HCT116 (cell line): ENCODE measurements around the gene CFAP58. TPM values are rescaled to one million over a fixed set of nuclear protein-coding genes. Genes with fewer than 3 reads are reported as not detected.
A peak's percentile ranks its signal among the peaks of the same experiment; 100 is the strongest.

Source experiments
- ATAC-seq: fragments of 200-7000 bp; cut with Tn5 transposase; 2 replicates; pipeline ENCODE4 v1.9.1; 2020; ENCODE audit warnings: mild to moderate bottlenecking, moderate library complexity
- BruUV-seq: library from RNA; stranded (reverse); fragments of 400-500 nt; replicated peaks from 2 replicates; lab custom pipeline; 2021; lab: Mats Ljungman, UMichigan
- CTCF ChIA-PET: fragments of 300-600 bp; sonication (Branson Sonifier 250); formaldehyde crosslinking; loops from one replicate; lab custom pipeline; 2021; ENCODE audit warnings: antibody characterized with exemption; lab: Charles Lee
- POLR2A ChIA-PET: fragments of 300-600, 350-600 bp; sonication (Branson Sonifier 250); formaldehyde crosslinking; loops from one replicate; lab custom pipeline; 2021; ENCODE audit warnings: antibody characterized with exemption; lab: Charles Lee
- RAD21 ChIA-PET, 2 experiments: fragments of 300-600 bp; sonication (Branson Sonifier 250); formaldehyde crosslinking; loops; one replicate each; lab custom pipeline; 2023; ENCODE audit warnings: low total read pairs in 2 of 2; ENCODE audit not compliant: uncharacterized antibody in 2 of 2, unreplicated experiment in 2 of 2, low non-redundant PET in 1 of 2; lab: Charles Lee
- DNase-seq: peaks from one replicate; pipeline ENCODE4 v3.0.0-alpha.2; 2010; ENCODE audit warnings: low read depth, low spot score
- H2AFZ ChIP-seq: fragments of 200-600 bp; shearing (Covaris generic), sonication (generic); 2 replicates; pipeline ENCODE4 v1.6.1; 2017; ENCODE audit warnings: low read depth, mixed run types, mixed read lengths, antibody characterized with exemption, low read length; ENCODE audit not compliant: poor library complexity, severe bottlenecking
- H3K27ac ChIP-seq: 2 replicates; pipeline ENCODE4 v1.5.1; 2012; ENCODE audit warnings: low read depth, low read length
- H3K27me3 ChIP-seq: fragments of 200-600 bp; sonication (generic); 2 replicates; pipeline ENCODE4 v1.6.1; 2016; ENCODE audit warnings: mixed run types, low read length, mixed read lengths; ENCODE audit not compliant: insufficient read depth
- H3K36me3 ChIP-seq, 2 experiments: fragments of 200-500 bp in 1 of 2; fragments of 200-600 bp in 1 of 2; sonication (Bioruptor generic) in 1 of 2; sonication (generic) in 1 of 2; 2 replicates each; pipeline versions ENCODE4 v1.5.1 to v1.6.1; 2014 to 2016; ENCODE audit warnings: low read length in 2 of 2, inconsistent platforms in 1 of 2, mixed read lengths in 1 of 2, mixed run types in 1 of 2; ENCODE audit not compliant: insufficient read depth in 2 of 2, control insufficient read depth in 1 of 2
- H3K4me1 ChIP-seq, 2 experiments: fragments of 200-600 bp in 1 of 2; sonication (generic) in 1 of 2; 2 replicates each; pipeline versions ENCODE4 v1.5.1 to v1.6.1; 2012 to 2017; ENCODE audit warnings: low read length in 2 of 2, inconsistent platforms in 1 of 2, mild to moderate bottlenecking in 1 of 2, mixed read lengths in 1 of 2, mixed run types in 1 of 2, moderate library complexity in 1 of 2; ENCODE audit not compliant: insufficient read depth in 2 of 2, control insufficient read depth in 1 of 2
- H3K4me2 ChIP-seq: fragments of 200-600 bp; sonication (generic); 2 replicates; pipeline ENCODE4 v1.6.1; 2017; ENCODE audit warnings: mixed run types, low read length, mixed read lengths
- H3K4me3 ChIP-seq, 2 experiments: fragments of 200-600 bp in 1 of 2; sonication (generic) in 1 of 2; replicated peaks in 1 of 2; 2 replicates each; pipeline ENCODE4 v1.5.1; 2011 to 2016; ENCODE audit warnings: low read length in 2 of 2, control low read depth in 1 of 2, low read depth in 1 of 2, mild to moderate bottlenecking in 1 of 2, mixed read lengths in 1 of 2, mixed run types in 1 of 2
- H3K79me2 ChIP-seq: fragments of 200-600 bp; sonication (generic); 2 replicates; pipeline ENCODE4 v1.6.1; 2017; ENCODE audit warnings: mild to moderate bottlenecking, mixed run types, low read length, moderate library complexity, mixed read lengths; ENCODE audit not compliant: insufficient read depth
- H3K9ac ChIP-seq: fragments of 200-600 bp; sonication (generic); 2 replicates; pipeline ENCODE4 v1.6.1; 2016; ENCODE audit warnings: low read length, mixed read lengths
- H3K9me2 ChIP-seq: fragments of 200-600 bp; sonication (generic), shearing (Covaris generic); 2 replicates; pipeline ENCODE4 v1.6.1; 2017; ENCODE audit warnings: mixed run types, mild to moderate bottlenecking, moderate library complexity; ENCODE audit not compliant: insufficient read depth
- H3K9me3 ChIP-seq, 2 experiments: fragments of 200-500 bp in 1 of 2; fragments of 200-600 bp in 1 of 2; sonication (Bioruptor generic) in 1 of 2; sonication (generic) in 1 of 2; 2 replicates each; pipeline ENCODE4 v1.6.1; 2014 to 2017; ENCODE audit warnings: low read length in 2 of 2, mixed read lengths in 2 of 2, inconsistent platforms in 1 of 2, low read depth in 1 of 2, mild to moderate bottlenecking in 1 of 2, mixed run types in 1 of 2, moderate library complexity in 1 of 2; ENCODE audit not compliant: control insufficient read depth in 1 of 2, insufficient read depth in 1 of 2
- H4K20me1 ChIP-seq: fragments of 200-600 bp; sonication (generic), shearing (Covaris generic); 2 replicates; pipeline ENCODE4 v1.6.1; 2017; ENCODE audit warnings: mixed run types, mild to moderate bottlenecking, moderate library complexity; ENCODE audit not compliant: insufficient read depth
- CEBPB ChIP-seq: IDR thresholded peaks from 2 replicates; pipeline ENCODE4 v1.6.1; 2012; ENCODE audit warnings: low read depth
- EGR1 ChIP-seq: IDR thresholded peaks from 2 replicates; pipeline ENCODE4 v1.6.1; 2012; ENCODE audit warnings: low read depth
- ELF1 ChIP-seq: IDR thresholded peaks from 2 replicates; pipeline ENCODE4 v1.6.1; 2012; ENCODE audit warnings: low read depth, borderline replicate concordance
- EZH2phosphoT487 ChIP-seq: fragments of 200-600 bp; IDR thresholded peaks from 2 replicates; pipeline ENCODE4 v1.6.1; 2018; ENCODE audit warnings: antibody characterized with exemption, borderline replicate concordance
- JUND ChIP-seq: IDR thresholded peaks from 2 replicates; pipeline ENCODE4 v1.6.1; 2012
- POLR2AphosphoS5 ChIP-seq: IDR thresholded peaks from 2 replicates; pipeline ENCODE4 v1.6.1; 2011; ENCODE audit warnings: mild to moderate bottlenecking, low read depth, low read length, moderate library complexity
- RAD21 ChIP-seq: IDR thresholded peaks from 2 replicates; pipeline ENCODE4 v1.6.1; 2012; ENCODE audit warnings: low read depth, mild to moderate bottlenecking
- SP1 ChIP-seq: IDR thresholded peaks from 2 replicates; pipeline ENCODE4 v1.6.1; 2012; ENCODE audit warnings: low read depth
- TCF7L2 ChIP-seq: IDR thresholded peaks from 2 replicates; pipeline ENCODE4 v1.7.0; 2011; ENCODE audit warnings: borderline replicate concordance, inconsistent platforms; ENCODE audit not compliant: insufficient read depth, insufficient read length; ENCODE audit errors: extremely low read depth
- YY1 ChIP-seq: IDR thresholded peaks from 2 replicates; pipeline ENCODE4 v1.6.1; 2011; ENCODE audit warnings: low read length, low read depth, moderate library complexity, mild to moderate bottlenecking; ENCODE audit not compliant: insufficient replicate concordance; ENCODE audit errors: extremely low read depth
- ZFX ChIP-seq: fragments of 450-650 bp; IDR thresholded peaks from 2 replicates; pipeline ENCODE4 v1.6.1; 2017
- intact Hi-C: fragments of 100-400 bp; cut with micrococcal nuclease; formaldehyde crosslinking; loops from 2 replicates; pipeline ENCODE4 v1.10.0; 2022
- total RNA-seq: library from RNA; stranded (reverse); gene quantifications from one replicate; pipeline ENCODE4 v1.2.1, GENCODE V29; 2021; ENCODE audit not compliant: unreplicated experiment
- TF ChIP-seq, protein P1 (sequence below): IDR thresholded peaks from 2 replicates; pipeline ENCODE4 v1.6.1; 2012; ENCODE audit warnings: low read depth
- TF ChIP-seq, protein P2 (sequence below): IDR thresholded peaks from 2 replicates; pipeline ENCODE4 v1.6.1; 2012

The CFAP58 gene
- total RNA-seq, 1 experiment from 2014 or later, result 0.91 TPM

DNA sequence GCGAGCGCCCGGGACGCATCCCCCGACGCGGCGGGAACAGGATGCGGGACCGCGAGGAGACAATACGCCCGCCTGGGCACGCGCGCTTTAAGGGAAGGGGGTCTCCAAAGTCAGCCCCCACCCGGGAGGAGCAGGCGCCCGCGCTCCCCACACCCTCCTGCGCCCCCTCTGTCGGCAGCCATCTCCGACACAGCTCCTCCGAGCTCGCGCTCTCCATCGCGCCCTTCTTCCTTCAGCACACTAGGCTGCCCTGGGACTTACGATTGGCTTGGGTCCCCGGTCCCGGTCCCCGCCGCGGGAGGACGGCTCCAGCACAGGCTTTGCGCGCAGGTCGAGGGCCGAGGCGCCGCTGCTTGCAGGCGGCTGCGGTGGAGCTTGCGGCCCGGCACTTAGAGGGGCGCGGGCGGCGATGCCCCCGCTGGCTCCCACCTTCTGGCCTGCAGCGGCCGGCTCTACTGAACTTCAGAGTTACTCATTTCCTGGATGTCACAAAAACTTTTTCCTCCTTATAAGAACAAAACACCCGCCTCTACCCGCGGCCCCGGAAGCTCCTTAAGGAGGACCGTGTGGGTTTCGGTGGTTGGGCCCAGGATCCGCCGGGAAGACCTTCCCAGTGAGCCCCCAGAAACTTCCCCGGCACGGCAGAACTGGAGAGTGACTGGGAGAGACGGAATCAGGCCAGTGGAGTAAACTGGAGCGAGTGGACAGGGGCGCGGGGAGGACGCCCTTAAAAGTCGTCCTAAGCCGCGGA lies 15.5 kb upstream of the CFAP58 start, which contains the start of gene ITPRIP (continued):
- TF ChIP-seq, protein P1, sequence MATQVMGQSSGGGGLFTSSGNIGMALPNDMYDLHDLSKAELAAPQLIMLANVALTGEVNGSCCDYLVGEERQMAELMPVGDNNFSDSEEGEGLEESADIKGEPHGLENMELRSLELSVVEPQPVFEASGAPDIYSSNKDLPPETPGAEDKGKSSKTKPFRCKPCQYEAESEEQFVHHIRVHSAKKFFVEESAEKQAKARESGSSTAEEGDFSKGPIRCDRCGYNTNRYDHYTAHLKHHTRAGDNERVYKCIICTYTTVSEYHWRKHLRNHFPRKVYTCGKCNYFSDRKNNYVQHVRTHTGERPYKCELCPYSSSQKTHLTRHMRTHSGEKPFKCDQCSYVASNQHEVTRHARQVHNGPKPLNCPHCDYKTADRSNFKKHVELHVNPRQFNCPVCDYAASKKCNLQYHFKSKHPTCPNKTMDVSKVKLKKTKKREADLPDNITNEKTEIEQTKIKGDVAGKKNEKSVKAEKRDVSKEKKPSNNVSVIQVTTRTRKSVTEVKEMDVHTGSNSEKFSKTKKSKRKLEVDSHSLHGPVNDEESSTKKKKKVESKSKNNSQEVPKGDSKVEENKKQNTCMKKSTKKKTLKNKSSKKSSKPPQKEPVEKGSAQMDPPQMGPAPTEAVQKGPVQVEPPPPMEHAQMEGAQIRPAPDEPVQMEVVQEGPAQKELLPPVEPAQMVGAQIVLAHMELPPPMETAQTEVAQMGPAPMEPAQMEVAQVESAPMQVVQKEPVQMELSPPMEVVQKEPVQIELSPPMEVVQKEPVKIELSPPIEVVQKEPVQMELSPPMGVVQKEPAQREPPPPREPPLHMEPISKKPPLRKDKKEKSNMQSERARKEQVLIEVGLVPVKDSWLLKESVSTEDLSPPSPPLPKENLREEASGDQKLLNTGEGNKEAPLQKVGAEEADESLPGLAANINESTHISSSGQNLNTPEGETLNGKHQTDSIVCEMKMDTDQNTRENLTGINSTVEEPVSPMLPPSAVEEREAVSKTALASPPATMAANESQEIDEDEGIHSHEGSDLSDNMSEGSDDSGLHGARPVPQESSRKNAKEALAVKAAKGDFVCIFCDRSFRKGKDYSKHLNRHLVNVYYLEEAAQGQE, result no peak
- TF ChIP-seq ZFX (peak; percentile 75), YY1 (peak; percentile 12), TCF7L2 (peak; percentile 91)
- TF ChIP-seq, protein P2, sequence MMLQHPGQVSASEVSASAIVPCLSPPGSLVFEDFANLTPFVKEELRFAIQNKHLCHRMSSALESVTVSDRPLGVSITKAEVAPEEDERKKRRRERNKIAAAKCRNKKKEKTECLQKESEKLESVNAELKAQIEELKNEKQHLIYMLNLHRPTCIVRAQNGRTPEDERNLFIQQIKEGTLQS, result no peak

DNA sequence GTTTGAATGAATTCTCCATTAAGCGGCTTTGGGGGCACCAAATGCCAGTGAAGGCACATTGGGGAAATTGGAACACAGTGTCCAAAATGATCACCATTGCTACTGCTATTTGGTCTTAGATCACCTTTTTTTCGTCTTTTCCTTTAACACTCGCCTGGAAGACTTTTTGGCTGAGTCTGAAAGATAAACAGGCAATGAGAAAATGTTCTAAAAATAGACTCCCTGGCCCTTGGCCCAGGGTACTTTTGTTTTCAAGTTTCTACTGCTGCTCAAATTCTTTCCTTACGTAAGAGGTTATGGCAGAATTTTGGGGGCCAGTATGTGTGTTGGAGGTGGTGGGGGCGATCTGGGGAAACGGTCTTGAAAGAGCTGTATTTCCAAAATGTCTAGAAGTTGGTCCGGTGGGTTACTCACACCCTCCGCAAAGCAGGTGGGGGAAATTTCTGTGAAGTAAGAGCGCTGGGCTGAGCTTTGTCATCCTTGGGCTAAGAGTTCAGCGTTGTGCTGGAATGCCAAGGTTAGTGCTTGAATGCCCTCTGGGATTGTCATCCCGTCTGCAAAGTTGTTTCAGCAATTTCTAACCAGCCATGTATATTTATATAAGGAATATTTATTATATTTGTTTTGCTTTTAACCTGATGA lies 14.0 kb upstream of the CFAP58 start:
- TF ChIP-seq ELF1, result no peak
- TF ChIP-seq EGR1, result no peak
- peak; percentile 1; the same call in 1 of the 2 replicates for TF ChIP-seq ZFX
- no peak for TF ChIP-seq POLR2AphosphoS5
- TF ChIP-seq EZH2phosphoT487, result no peak
- no peak for TF ChIP-seq JUND
- TF ChIP-seq SP1, result no peak
- no peak for TF ChIP-seq CEBPB
- TF ChIP-seq RAD21, result no peak
- CTCF ChIA-PET, result interaction anchor here (0.8 to 2.8 kb wide), 4 partner anchors 12 to 65 kb away, joined by 3 to 21 read pairs (median 4); partner anchors contain the start of gene CFAP58
- Histone ChIP-seq H3K9me3 (no peaks in the 10 kb centered on the region), H2AFZ (peak overlapping the region; percentile 94), H3K27ac (peak overlapping the region; percentile 85), H4K20me1 (no peaks in the 10 kb centered on the region), H3K9me2 (no peaks in the 10 kb centered on the region), H3K36me3 (no peaks in the 10 kb centered on the region), H3K4me2 (peak overlapping the region; percentile 84), H3K27me3 (no peaks in the 10 kb centered on the region), H3K4me3 (peak overlapping the region; percentile 76 to 95), H3K9ac (peak overlapping the region; percentile 68), H3K4me1 (peaks cover 35 to 48% of the 10 kb centered on the region in 2 experiments), H3K79me2 (peaks cover 35% of the 10 kb centered on the region)
- POLR2A ChIA-PET, result interaction anchor here (1.0 to 2.2 kb wide), 3 partner anchors 8 to 65 kb away, joined by 3 to 8 read pairs (median 4); partner anchors contain the start of gene CFAP58
- DNase-seq, result no peak
- intact Hi-C loops, result loop anchor here (2.0 to 10.0 kb wide), 2 partner anchors 13 to 445 kb away; partner anchors contain the start of gene CFAP58
- RAD21 ChIA-PET, result interaction anchor here in 1 of 2 experiments (1.5 kb wide), 1 partner anchor 34 kb away, joined by 7 read pairs; no protein-coding TSS in a partner anchor
- no TSS peak for BruUV-seq
- ATAC-seq, result no peak; the same call in 1 of the 2 replicates
